OCI-LY7 (cell line): ENCODE data around the gene M1AP. TPM values are rescaled to one million over a fixed set of nuclear protein-coding genes. Genes with fewer than 3 reads are reported as not detected.

Experiments
- BruUV-seq: library from RNA; stranded (reverse); fragments of 400-500 nt; replicated peaks from 2 replicates; lab custom pipeline; 2021; lab: Mats Ljungman, UMichigan
- CTCF ChIA-PET: fragments of 300-600 bp; sonication (Branson Sonifier 250); formaldehyde crosslinking; loops from one replicate; lab custom pipeline; 2022; ENCODE audit warnings: antibody characterized with exemption; ENCODE audit not compliant: unreplicated experiment; lab: Charles Lee
- POLR2A ChIA-PET: fragments of 300-600 bp; sonication (Branson Sonifier 250); formaldehyde crosslinking; loops from one replicate; lab custom pipeline; 2022; ENCODE audit warnings: antibody characterized with exemption; lab: Charles Lee
- DNase-seq: peaks from one replicate; pipeline ENCODE4 v3.0.0-alpha.2; 2015; ENCODE audit warnings: low spot score
- H2AFZ ChIP-seq: fragments of 200-600 bp; sonication (generic), shearing (Covaris generic); 2 replicates; pipeline ENCODE4 v1.6.1; 2014; ENCODE audit warnings: mild to moderate bottlenecking, antibody characterized with exemption, low read length, moderate library complexity
- H3K27ac ChIP-seq: fragments of 200-600 bp; sonication (generic); 2 replicates; pipeline ENCODE4 v1.5.1; 2014; ENCODE audit warnings: mixed run types, low read depth, mild to moderate bottlenecking, moderate library complexity, low read length, inconsistent platforms; ENCODE audit not compliant: poor library complexity, severe bottlenecking
- H3K36me3 ChIP-seq: fragments of 200-600 bp; sonication (generic); 2 replicates; pipeline ENCODE4 v1.6.1; 2014; ENCODE audit warnings: mild to moderate bottlenecking, antibody characterized with exemption, low read length, moderate library complexity, mixed read lengths; ENCODE audit not compliant: insufficient read depth
- H3K4me1 ChIP-seq: fragments of 200-600 bp; sonication (generic); 2 replicates; pipeline ENCODE4 v1.5.1; 2014; ENCODE audit warnings: mild to moderate bottlenecking, low read length; ENCODE audit not compliant: insufficient read depth, poor library complexity, severe bottlenecking
- H3K4me2 ChIP-seq: fragments of 200-600 bp; sonication (generic); 2 replicates; pipeline ENCODE4 v1.6.1; 2014; ENCODE audit warnings: mild to moderate bottlenecking, low read length
- H3K4me3 ChIP-seq: fragments of 200-600 bp; sonication (generic); 2 replicates; pipeline ENCODE4 v1.5.1; 2014; ENCODE audit warnings: mild to moderate bottlenecking, low read depth, low read length; ENCODE audit not compliant: poor library complexity, severe bottlenecking
- H3K79me2 ChIP-seq: fragments of 200-600 bp; sonication (generic); 2 replicates; pipeline ENCODE4 v1.6.1; 2016; ENCODE audit warnings: low read depth, mild to moderate bottlenecking, low read length, moderate library complexity, mixed read lengths; ENCODE audit not compliant: insufficient read depth
- H3K9me2 ChIP-seq: fragments of 200-600 bp; sonication (generic); 2 replicates; pipeline ENCODE4 v1.6.1; 2016; ENCODE audit warnings: mild to moderate bottlenecking, low read length, mixed read lengths; ENCODE audit not compliant: insufficient read depth
- H3K9me3 ChIP-seq: fragments of 200-600 bp; sonication (generic); 2 replicates; pipeline ENCODE4 v1.6.1; 2014; ENCODE audit warnings: mild to moderate bottlenecking, mixed run types, low read length, mixed read lengths
- H4K20me1 ChIP-seq: fragments of 200-600 bp; sonication (generic); 2 replicates; pipeline ENCODE4 v1.6.1; 2014; ENCODE audit warnings: mild to moderate bottlenecking, antibody characterized with exemption, low read length, moderate library complexity, mixed read lengths; ENCODE audit not compliant: insufficient read depth
- EZH2phosphoT487 ChIP-seq: fragments of 200-600 bp; sonication (generic); IDR thresholded peaks from 2 replicates; pipeline ENCODE4 v1.6.1; 2018; ENCODE audit warnings: low read depth, borderline replicate concordance, mild to moderate bottlenecking, mixed run types, antibody characterized with exemption, low read length, moderate library complexity, mixed read lengths
- intact Hi-C: fragments of 100-400 bp; cut with micrococcal nuclease; formaldehyde crosslinking; loops from one replicate; pipeline ENCODE4 v1.10.0; 2022; ENCODE audit not compliant: unreplicated experiment
- total RNA-seq, 2 experiments: library from RNA; depleted of rRNA in 1 of 2; stranded (reverse); fragments of >200 nt in 1 of 2; shearing (Covaris generic) in 1 of 2; gene quantifications; 2 replicates each; pipeline ENCODE4 v1.2.3, GENCODE V29; 2014 to 2022
- TF ChIP-seq, protein P1 (sequence below): fragments of 200-600 bp; sonication (generic); conservative IDR thresholded peaks from 2 replicates; pipeline ENCODE4 v1.5.1; 2014; ENCODE audit warnings: mild to moderate bottlenecking, antibody characterized with exemption, low read length, moderate library complexity, mixed read lengths

Gene M1AP
- total RNA-seq, 2 experiments from 2014 or later: not detected

DNA sequence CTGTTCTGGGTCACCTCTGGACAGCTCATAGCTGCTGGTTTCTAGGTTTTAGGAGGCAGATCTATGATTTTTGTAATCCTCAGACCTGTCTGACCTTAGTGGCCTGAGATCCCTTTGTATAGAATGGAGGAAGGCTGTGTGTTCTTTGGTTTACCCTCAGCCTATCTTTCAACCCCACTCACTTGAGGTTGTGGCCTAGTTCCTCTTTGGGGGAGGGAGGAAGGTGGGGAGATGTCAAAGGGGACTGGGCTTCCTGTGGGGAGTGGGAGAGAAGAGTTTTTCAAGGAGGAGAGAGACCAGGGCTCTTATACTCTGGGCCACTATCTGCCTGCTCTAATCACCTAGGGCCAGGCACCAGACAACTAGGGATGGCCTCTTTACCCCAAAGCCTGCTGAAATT lies 34.4 kb upstream of the M1AP start:
- H3K27ac ChIP-seq: no peak overlapping the region
- TF ChIP-seq, protein P1, sequence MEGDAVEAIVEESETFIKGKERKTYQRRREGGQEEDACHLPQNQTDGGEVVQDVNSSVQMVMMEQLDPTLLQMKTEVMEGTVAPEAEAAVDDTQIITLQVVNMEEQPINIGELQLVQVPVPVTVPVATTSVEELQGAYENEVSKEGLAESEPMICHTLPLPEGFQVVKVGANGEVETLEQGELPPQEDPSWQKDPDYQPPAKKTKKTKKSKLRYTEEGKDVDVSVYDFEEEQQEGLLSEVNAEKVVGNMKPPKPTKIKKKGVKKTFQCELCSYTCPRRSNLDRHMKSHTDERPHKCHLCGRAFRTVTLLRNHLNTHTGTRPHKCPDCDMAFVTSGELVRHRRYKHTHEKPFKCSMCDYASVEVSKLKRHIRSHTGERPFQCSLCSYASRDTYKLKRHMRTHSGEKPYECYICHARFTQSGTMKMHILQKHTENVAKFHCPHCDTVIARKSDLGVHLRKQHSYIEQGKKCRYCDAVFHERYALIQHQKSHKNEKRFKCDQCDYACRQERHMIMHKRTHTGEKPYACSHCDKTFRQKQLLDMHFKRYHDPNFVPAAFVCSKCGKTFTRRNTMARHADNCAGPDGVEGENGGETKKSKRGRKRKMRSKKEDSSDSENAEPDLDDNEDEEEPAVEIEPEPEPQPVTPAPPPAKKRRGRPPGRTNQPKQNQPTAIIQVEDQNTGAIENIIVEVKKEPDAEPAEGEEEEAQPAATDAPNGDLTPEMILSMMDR: no peak
- no peak for TF ChIP-seq EZH2phosphoT487
- no peaks in the 10 kb centered on the region for H3K9me2 ChIP-seq
- no peaks in the 10 kb centered on the region for H3K9me3 ChIP-seq
- BruUV-seq: no TSS peak
- H3K79me2 ChIP-seq: no peaks in the 10 kb centered on the region
- H3K4me1 ChIP-seq: no peaks in the 10 kb centered on the region
- no peak overlapping the region for H3K4me3 ChIP-seq
- no peak overlapping the region for H2AFZ ChIP-seq
- CTCF ChIA-PET: no interaction called here
- H3K4me2 ChIP-seq: no peak overlapping the region
- intact Hi-C loops: no loop called here
- POLR2A ChIA-PET: no interaction called here
- no peak for DNase-seq
- H3K36me3 ChIP-seq: no peaks in the 10 kb centered on the region
- H4K20me1 ChIP-seq: no peaks in the 10 kb centered on the region

DNA sequence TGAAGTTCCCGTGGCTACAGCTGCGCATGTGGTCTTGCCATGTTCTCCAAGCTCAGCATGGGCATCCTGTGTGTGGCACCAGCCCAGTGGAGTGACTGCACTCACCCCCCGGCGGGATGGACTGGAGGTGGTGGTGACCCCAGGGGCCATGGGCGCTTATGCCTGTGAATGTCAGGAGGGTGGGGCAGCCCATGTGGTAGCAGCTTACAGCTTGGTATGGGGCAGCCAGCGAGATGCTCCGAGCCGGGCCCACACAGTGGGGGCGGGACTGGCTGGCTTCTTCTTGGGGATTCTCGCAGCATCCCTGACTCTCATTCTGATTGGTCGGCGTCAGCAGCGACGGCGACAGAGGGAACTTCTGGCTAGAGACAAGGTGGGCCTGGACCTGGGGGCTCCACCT lies 31.5 kb upstream of the M1AP start:
- POLR2A ChIA-PET: no interaction called here
- Histone ChIP-seq H3K79me2 (no peaks in the 10 kb centered on the region), H3K4me1 (no peaks in the 10 kb centered on the region), H3K9me2 (no peaks in the 10 kb centered on the region), H3K4me3 (no peak overlapping the region), H2AFZ (no peak overlapping the region), H3K36me3 (no peaks in the 10 kb centered on the region), H4K20me1 (no peaks in the 10 kb centered on the region), H3K27ac (no peak overlapping the region), H3K9me3 (no peaks in the 10 kb centered on the region), H3K4me2 (no peak overlapping the region)
- CTCF ChIA-PET: no interaction called here
- TF ChIP-seq, protein P1: no peak
- no peak for TF ChIP-seq EZH2phosphoT487
- DNase-seq: no peak
- intact Hi-C loops: no loop called here
- no TSS peak for BruUV-seq

DNA sequence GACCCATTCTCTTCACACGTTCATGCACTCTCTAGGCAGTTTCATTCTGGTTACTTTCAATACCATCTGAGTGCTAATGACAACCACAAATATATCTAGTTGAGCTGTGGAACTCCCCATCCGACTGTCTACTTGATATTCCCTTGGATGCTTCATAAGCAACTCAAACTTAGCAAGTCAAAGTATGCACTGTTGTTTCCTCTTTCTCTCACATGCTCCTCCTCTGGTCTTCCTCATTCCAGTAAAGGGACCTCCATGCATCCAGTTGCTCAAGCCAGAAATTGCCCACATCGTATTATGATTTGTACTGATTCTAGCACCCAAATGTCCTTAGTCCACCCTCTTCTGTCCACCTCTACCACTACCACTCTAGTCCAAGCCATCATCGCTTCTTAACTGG lies 28.2 kb upstream of the M1AP start:
- Histone ChIP-seq H4K20me1 (no peaks in the 10 kb centered on the region), H3K4me2 (no peak overlapping the region), H2AFZ (no peak overlapping the region), H3K27ac (no peak overlapping the region), H3K9me2 (no peaks in the 10 kb centered on the region), H3K79me2 (no peaks in the 10 kb centered on the region), H3K36me3 (no peaks in the 10 kb centered on the region), H3K4me1 (no peaks in the 10 kb centered on the region), H3K9me3 (no peaks in the 10 kb centered on the region), H3K4me3 (no peak overlapping the region)
- TF ChIP-seq, protein P1: no peak
- TF ChIP-seq EZH2phosphoT487: no peak
- ChIA-PET POLR2A (no interaction called here), CTCF (no interaction called here)
- intact Hi-C loops: no loop called here
- no TSS peak for BruUV-seq
- no peak for DNase-seq
